ENCODE data around the gene DGKB.

DGKB gene

GRCh38 chr7:14242175-14242574 lies 660.4 kb downstream of the DGKB start:
- no peak for TF ChIP-seq CTCF (conservative IDR thresholded peaks at IDR 0.05; ENCODE audit: low read depth)
- ChIA-PET POLR2A (ENCODE audit: low non-redundant PET) (no interaction called here), CTCF (no interaction called here)
- no peak overlapping the region for H3K27ac ChIP-seq
- no peak for DNase-seq (ENCODE audit: low spot score)

GRCh38 chr7:14236834-14237233 lies 665.7 kb downstream of the DGKB start:
- peak; percentile 28 for DNase-seq (ENCODE audit: low spot score)
- ChIA-PET POLR2A (ENCODE audit: low non-redundant PET) (no interaction called here), CTCF (interaction anchor here (0.6 to 0.7 kb wide), 3 partner anchors 26 to 105 kb away, joined by 3 read pairs; no protein-coding TSS in a partner anchor)
- no peak overlapping the region for H3K27ac ChIP-seq
- no peak for TF ChIP-seq CTCF (conservative IDR thresholded peaks at IDR 0.05; ENCODE audit: low read depth)

GRCh38 chr7:14235056-14235455 lies 667.5 kb downstream of the DGKB start:
- CTCF ChIA-PET = no interaction called here
- TF ChIP-seq CTCF (conservative IDR thresholded peaks at IDR 0.05; ENCODE audit: low read depth) = no peak
- no peak for DNase-seq (ENCODE audit: low spot score)
- POLR2A ChIA-PET (ENCODE audit: low non-redundant PET) = no interaction called here
- no peak overlapping the region for H3K27ac ChIP-seq

- H3K27ac ChIP-seq = no peak overlapping the region
- POLR2A ChIA-PET (ENCODE audit: low non-redundant PET) = no interaction called here
- DNase-seq (ENCODE audit: low spot score) = no peak
- CTCF ChIA-PET = no interaction called here
- no peak for TF ChIP-seq CTCF (conservative IDR thresholded peaks at IDR 0.05; ENCODE audit: low read depth)
Measured at GRCh38 chr7:14233868-14234369, 668.6 kb downstream of the DGKB start.

GRCh38 chr7:14233076-14233867 lies 669.3 kb downstream of the DGKB start:
- TF ChIP-seq CTCF (conservative IDR thresholded peaks at IDR 0.05; ENCODE audit: low read depth) = no peak
- CTCF ChIA-PET = no interaction called here
- POLR2A ChIA-PET (ENCODE audit: low non-redundant PET) = no interaction called here
- DNase-seq (ENCODE audit: low spot score) = peak; percentile 32
- H3K27ac ChIP-seq = no peak overlapping the region

GRCh38 chr7:14229047-14229446 lies 673.5 kb downstream of the DGKB start:
- no peak overlapping the region for H3K27ac ChIP-seq
- TF ChIP-seq CTCF (conservative IDR thresholded peaks at IDR 0.05; ENCODE audit: low read depth) = no peak
- CTCF ChIA-PET = no interaction called here
- DNase-seq (ENCODE audit: low spot score) = no peak
- POLR2A ChIA-PET (ENCODE audit: low non-redundant PET) = no interaction called here

All from RWPE1 (cell line).